Natural killer cell (primary cell): Measurements from ENCODE around the gene MRPS15. TPM values are rescaled to one million over a fixed set of nuclear protein-coding genes. Genes with fewer than 3 reads are reported as not detected.

Experiments used
- ATAC-seq, 3 donors: fragments of 150-1000 bp in 2 of 3; fragments of 200-7000 bp in 1 of 3; cut with Tn5 transposase; 1 replicate in 1 of 3; 2 replicates in 2 of 3; pipeline ENCODE4 v1.10.0; 2021; ENCODE audit warnings: mild to moderate bottlenecking in 2 of 3, moderate library complexity in 2 of 3
- DNase-seq, 2 donors: peaks; one replicate each; pipeline versions ENCODE4 v3.0.0 to v3.0.0-alpha.2; 2013 to 2021; ENCODE audit warnings: mixed read lengths in 1 of 2
- H3K27ac ChIP-seq: one replicate; pipeline ENCODE4 v1.5.1; 2013; ENCODE audit warnings: mild to moderate bottlenecking, low read length
- H3K27me3 ChIP-seq: one replicate; pipeline ENCODE4 v1.6.1; 2013; ENCODE audit warnings: low read length; ENCODE audit not compliant: control insufficient read depth, insufficient read depth
- H3K36me3 ChIP-seq: one replicate; pipeline ENCODE4 v1.6.1; 2013; ENCODE audit warnings: low read length; ENCODE audit not compliant: control insufficient read depth, insufficient read depth
- H3K4me1 ChIP-seq: one replicate; pipeline ENCODE4 v1.6.1; 2013; ENCODE audit warnings: low read length; ENCODE audit not compliant: control insufficient read depth, insufficient read depth
- H3K4me3 ChIP-seq: one replicate; pipeline ENCODE4 v1.5.1; 2013; ENCODE audit warnings: low read length
- H3K9me3 ChIP-seq: one replicate; pipeline ENCODE4 v1.6.1; 2013; ENCODE audit warnings: low read length; ENCODE audit not compliant: control insufficient read depth, insufficient read depth
- H3K27ac Mint-ChIP-seq, 2 donors: one replicate each; pipeline ENCODE4 v1.8.0; 2022; ENCODE audit warnings: mild to moderate bottlenecking in 2 of 2, mixed read lengths in 2 of 2, moderate library complexity in 1 of 2
- H3K27me3 Mint-ChIP-seq, 2 donors: one replicate each; pipeline ENCODE4 v1.8.0; 2022; ENCODE audit warnings: low read depth in 2 of 2, mixed read lengths in 2 of 2
- H3K36me3 Mint-ChIP-seq: one replicate; pipeline ENCODE4 v1.8.0; 2022; ENCODE audit warnings: mixed read lengths
- H3K4me1 Mint-ChIP-seq, 2 donors: one replicate each; pipeline ENCODE4 v1.8.0; 2022; ENCODE audit warnings: mixed read lengths in 2 of 2
- H3K4me3 Mint-ChIP-seq: one replicate; pipeline ENCODE4 v1.8.0; 2022; ENCODE audit warnings: mild to moderate bottlenecking, moderate library complexity, mixed read lengths
- H3K9me3 Mint-ChIP-seq, 2 donors: one replicate each; pipeline ENCODE4 v1.8.0; 2022; ENCODE audit warnings: mixed read lengths in 2 of 2
- WGBS: methylation state at CpG from one replicate; pipeline ENCODE4 v1.1.7; 2013; ENCODE audit warnings: missing lambda C conversion rate; ENCODE audit not compliant: insufficient coverage; 5-methylcytosine and 5-hydroxymethylcytosine counted together
- intact Hi-C: fragments of 100-400 bp; cut with micrococcal nuclease; formaldehyde crosslinking; loops from one replicate; pipeline ENCODE4 v1.14.2; 2022
- total RNA-seq, 4 donors: library from RNA; stranded (reverse); fragments of 120-200 nt in 1 of 4; gene quantifications; one replicate each; pipeline versions ENCODE4 v1.2.3 to v1.2.4, GENCODE V29; 2013 to 2022
- TF ChIP-seq, protein P1 (sequence below): fragments of 200-600 bp; IDR thresholded peaks from one replicate; pipeline ENCODE4 v1.8.0; 2022; ENCODE audit warnings: antibody characterized with exemption

MRPS15 gene
- total RNA-seq, 3 donors from 2014 or later (not counting 1 experiment from before 2014, with no cell fraction given): 28.2 to 38.2 (median 32.0) TPM

DNA sequence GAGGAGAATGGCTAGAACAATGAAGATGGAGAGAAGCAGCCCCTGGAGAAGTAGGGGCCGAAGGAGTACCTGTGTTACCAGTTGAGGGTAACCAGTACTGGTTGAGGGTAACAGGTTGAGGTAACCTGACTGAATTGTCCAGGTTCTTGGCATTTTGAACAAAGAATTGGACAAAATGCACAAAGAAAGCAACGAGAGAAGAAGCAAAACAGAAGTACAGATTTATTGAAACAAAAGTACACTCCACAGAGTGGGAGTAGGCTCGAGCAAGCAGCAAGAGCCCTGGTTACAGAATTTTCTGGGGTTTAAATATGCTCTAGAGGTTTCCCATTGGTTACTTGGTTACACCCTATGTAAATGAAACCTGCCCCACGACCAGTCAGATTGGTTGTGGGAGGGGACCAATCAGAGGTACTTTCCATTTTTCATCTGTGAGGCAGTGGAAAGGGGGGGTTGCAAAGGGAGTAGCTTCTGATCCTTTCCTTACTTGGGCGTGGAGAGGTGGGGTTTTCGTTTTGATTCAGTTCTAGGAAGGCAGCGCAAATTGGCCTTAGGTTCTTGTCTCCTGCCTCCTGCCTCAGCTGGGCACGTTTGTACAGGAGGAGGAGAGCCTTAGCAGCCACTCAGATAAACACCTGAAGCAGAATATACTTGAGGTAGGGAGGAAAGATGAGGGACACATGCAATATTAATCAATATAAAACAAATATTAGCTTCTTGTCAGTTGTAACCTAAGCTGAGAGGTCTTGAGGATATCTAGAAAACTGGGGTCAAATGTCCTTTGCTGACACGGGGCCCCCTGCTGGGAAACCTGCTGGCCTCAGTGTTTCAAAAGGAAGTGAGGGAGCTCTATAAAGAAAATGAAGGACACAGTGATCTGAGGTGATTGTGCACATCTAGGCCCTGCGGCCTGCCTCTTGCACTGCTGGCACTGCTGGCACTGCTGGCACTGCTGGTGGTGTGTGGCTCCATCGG is 52.2 kb downstream of the MRPS15 start:
- WGBS: 63% methylated on average over 11 of the region's 11 CpGs
- TF ChIP-seq, protein P1, sequence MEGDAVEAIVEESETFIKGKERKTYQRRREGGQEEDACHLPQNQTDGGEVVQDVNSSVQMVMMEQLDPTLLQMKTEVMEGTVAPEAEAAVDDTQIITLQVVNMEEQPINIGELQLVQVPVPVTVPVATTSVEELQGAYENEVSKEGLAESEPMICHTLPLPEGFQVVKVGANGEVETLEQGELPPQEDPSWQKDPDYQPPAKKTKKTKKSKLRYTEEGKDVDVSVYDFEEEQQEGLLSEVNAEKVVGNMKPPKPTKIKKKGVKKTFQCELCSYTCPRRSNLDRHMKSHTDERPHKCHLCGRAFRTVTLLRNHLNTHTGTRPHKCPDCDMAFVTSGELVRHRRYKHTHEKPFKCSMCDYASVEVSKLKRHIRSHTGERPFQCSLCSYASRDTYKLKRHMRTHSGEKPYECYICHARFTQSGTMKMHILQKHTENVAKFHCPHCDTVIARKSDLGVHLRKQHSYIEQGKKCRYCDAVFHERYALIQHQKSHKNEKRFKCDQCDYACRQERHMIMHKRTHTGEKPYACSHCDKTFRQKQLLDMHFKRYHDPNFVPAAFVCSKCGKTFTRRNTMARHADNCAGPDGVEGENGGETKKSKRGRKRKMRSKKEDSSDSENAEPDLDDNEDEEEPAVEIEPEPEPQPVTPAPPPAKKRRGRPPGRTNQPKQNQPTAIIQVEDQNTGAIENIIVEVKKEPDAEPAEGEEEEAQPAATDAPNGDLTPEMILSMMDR: no peak
- Mint-ChIP-seq H3K27me3 (no peaks in the 10 kb centered on the region), H3K4me1 (no peaks in the 10 kb centered on the region), H3K36me3 (peaks cover 8% of the 10 kb centered on the region), H3K27ac (peak overlapping the region in 1 of 2 donors; percentile 2), H3K4me3 (no peak overlapping the region), H3K9me3 (no peaks in the 10 kb centered on the region)
- intact Hi-C loops: no loop called here
- H3K27ac ChIP-seq: peak overlapping the region; percentile 20
- no peaks in the 10 kb centered on the region for H3K9me3 ChIP-seq
- peak; percentile 43 to 78 (median 64) for ATAC-seq
- DNase-seq: peak in 1 of 2 donors; percentile 67
- no peak overlapping the region for H3K4me3 ChIP-seq
- H3K36me3 ChIP-seq: no peaks in the 10 kb centered on the region
- no peaks in the 10 kb centered on the region for H3K27me3 ChIP-seq
- H3K4me1 ChIP-seq: no peaks in the 10 kb centered on the region

DNA sequence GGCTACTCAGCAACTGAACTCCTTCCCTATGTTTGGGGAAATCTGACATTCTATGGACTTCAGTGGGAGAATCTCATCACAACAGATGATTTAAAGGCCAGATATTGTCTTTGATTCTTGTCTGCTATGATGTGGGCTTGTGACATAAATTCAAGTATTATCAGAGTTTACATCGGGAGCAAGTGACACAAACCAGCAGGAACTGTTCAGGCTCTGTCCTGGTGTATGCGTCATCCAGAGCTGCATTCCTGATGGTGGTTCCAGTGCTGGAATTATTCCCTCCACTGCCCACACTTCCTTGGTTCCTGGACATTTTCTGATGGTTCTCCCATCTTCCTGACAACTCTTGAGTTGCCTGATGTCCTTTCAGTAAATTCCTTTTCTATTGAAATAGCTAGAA is 55.7 kb downstream of the MRPS15 start:
- Histone ChIP-seq H3K36me3 (no peaks in the 10 kb centered on the region), H3K4me3 (no peak overlapping the region), H3K9me3 (no peaks in the 10 kb centered on the region), H3K4me1 (no peaks in the 10 kb centered on the region), H3K27ac (no peak overlapping the region), H3K27me3 (no peaks in the 10 kb centered on the region)
- ATAC-seq: no peak
- 95% methylated on average over 2 of the region's 2 CpGs for WGBS
- intact Hi-C loops: no loop called here
- Mint-ChIP-seq H3K4me1 (peaks cover 0 to 5% of the 10 kb centered on the region in 2 donors), H3K4me3 (no peak overlapping the region), H3K9me3 (no peaks in the 10 kb centered on the region), H3K27me3 (no peaks in the 10 kb centered on the region), H3K36me3 (peaks cover 8% of the 10 kb centered on the region), H3K27ac (no peak overlapping the region)
- no peak for DNase-seq
- TF ChIP-seq, protein P1: no peak

DNA sequence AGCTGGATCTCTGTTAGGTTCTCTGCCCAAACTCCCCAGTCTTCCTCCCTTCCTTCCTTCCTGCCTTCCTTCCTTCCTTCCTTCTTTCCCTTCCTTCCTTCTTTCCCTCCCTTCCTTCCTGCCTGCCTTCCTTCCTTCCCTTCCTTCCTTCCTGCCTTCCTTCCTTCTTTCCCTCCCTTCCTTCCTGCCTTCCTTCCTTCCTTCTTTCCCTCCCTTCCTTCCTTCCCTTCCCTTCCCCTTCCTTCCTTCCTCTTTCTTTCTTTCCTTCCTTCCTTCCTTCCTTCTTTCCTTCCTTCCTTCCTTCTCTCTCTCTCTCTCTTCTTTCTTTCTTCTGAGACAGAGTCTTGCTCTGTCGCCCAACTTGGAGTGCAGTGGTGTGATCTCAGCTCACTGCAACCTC is 57.7 kb downstream of the MRPS15 start:
- H3K4me1 Mint-ChIP-seq: peaks cover 10 to 18% of the 10 kb centered on the region in 2 donors
- Histone ChIP-seq H3K27me3 (no peaks in the 10 kb centered on the region), H3K9me3 (no peaks in the 10 kb centered on the region), H3K4me3 (no peak overlapping the region), H3K4me1 (peaks cover 8% of the 10 kb centered on the region), H3K36me3 (no peaks in the 10 kb centered on the region), H3K27ac (no peak overlapping the region)
- no peak overlapping the region for H3K4me3 Mint-ChIP-seq
- H3K27me3 Mint-ChIP-seq: no peaks in the 10 kb centered on the region
- H3K9me3 Mint-ChIP-seq: no peaks in the 10 kb centered on the region
- DNase-seq (no peak), ATAC-seq (no peak)
- H3K36me3 Mint-ChIP-seq: peaks cover 8% of the 10 kb centered on the region
- TF ChIP-seq, protein P1: no peak
- H3K27ac Mint-ChIP-seq: no peak overlapping the region
- WGBS: 91% methylated on average over 1 of the region's 1 CpG
- intact Hi-C loops: no loop called here

Other genes with a start within 250 kb of the MRPS15 start
- gene THRAP3, start 239.9 kb downstream of the MRPS15 start, total RNA-seq: 100 to 1,000 TPM in 1 of 3 donors, 10 to 100 TPM in 2; 88.6 to 110 (median 97.4) TPM
- gene SH3D21, start 158.0 kb downstream of the MRPS15 start, total RNA-seq: 1 to 10 TPM; 1.9 to 2.6 (median 2.5) TPM
- 1 to 10 TPM; 4.0 to 8.0 (median 4.9) TPM for gene EVA1B, start 140.7 kb downstream of the MRPS15 start, total RNA-seq
- 10 to 100 TPM; 55.9 to 65.3 (median 59.8) TPM for gene STK40, start 78.5 kb downstream of the MRPS15 start, total RNA-seq
- 10 to 100 TPM; 25.2 to 30.4 (median 26.6) TPM for gene LSM10, start 66.5 kb downstream of the MRPS15 start, total RNA-seq
- gene OSCP1, start 13.9 kb downstream of the MRPS15 start, total RNA-seq: 1 to 10 TPM in 1 of 3 donors, not detected in 2; 2.3 TPM
- 10 to 100 TPM in 2 of 3 donors, 1 to 10 TPM in 1; 5.7 to 74.9 (median 11.7) TPM for gene CSF3R, start 18.5 kb upstream of the MRPS15 start, total RNA-seq